Measurements from ENCODE around the gene ZDHHC17.

GRCh38 chr12:76879710-76880518 lies 116.0 kb downstream of the ZDHHC17 start:
- TF ChIP-seq CTCF (IDR thresholded peaks at IDR 0.05; ENCODE audit: low read length): no peak
- TF ChIP-seq EZH2 (optimal IDR thresholded peaks at IDR 0.05; ENCODE audit: low read depth, low read length): no peak
